ENCODE results near the gene C6orf89.

C6orf89 gene

GRCh38 chr6:36904851-36905393, 19.2 kb downstream of the C6orf89 start:
- TF ChIP-seq POLR2AphosphoS5 (IDR thresholded peaks at IDR 0.05; ENCODE audit: borderline replicate concordance, low read depth, low read length): no peak
- TF ChIP-seq FOXP2 (optimal IDR thresholded peaks at IDR 0.05; ENCODE audit: control extremely low read depth, extremely low read length, insufficient read depth): no peak
- no peak for TF ChIP-seq EZH2 (IDR thresholded peaks at IDR 0.05)
- H3K4me3 ChIP-seq: no peak overlapping the region
- H3K9me3 ChIP-seq (ENCODE audit: low read depth, low read length): no peaks in the 10 kb centered on the region
- H3K9ac ChIP-seq (ENCODE audit: insufficient read length): no peak overlapping the region
- no peak for DNase-seq (ENCODE audit: low read depth, low spot score)
- peaks cover 25% of the 10 kb centered on the region for H3K36me3 ChIP-seq (ENCODE audit: insufficient read depth, low read length)
- no peak overlapping the region for H3K27ac ChIP-seq

- Histone ChIP-seq H3K36me3 (ENCODE audit: insufficient read depth, low read length) (peaks cover 25% of the 10 kb centered on the region), H3K27ac (no peak overlapping the region), H3K9ac (ENCODE audit: insufficient read length) (no peak overlapping the region), H3K4me3 (no peak overlapping the region), H3K9me3 (ENCODE audit: low read depth, low read length) (no peaks in the 10 kb centered on the region)
- DNase-seq (ENCODE audit: low read depth, low spot score): no peak
- no peak for TF ChIP-seq EZH2 (IDR thresholded peaks at IDR 0.05)
Observed at GRCh38 chr6:36906539-36907325, 21.0 kb downstream of the C6orf89 start.

- peaks cover 22% of the 10 kb centered on the region for H3K36me3 ChIP-seq (ENCODE audit: insufficient read depth, low read length)
- no peak overlapping the region for H3K9ac ChIP-seq (ENCODE audit: insufficient read length)
- no peak for TF ChIP-seq EZH2 (IDR thresholded peaks at IDR 0.05)
- no peak for TF ChIP-seq POLR2AphosphoS5 (IDR thresholded peaks at IDR 0.05; ENCODE audit: borderline replicate concordance, low read depth, low read length)
- no peak for TF ChIP-seq FOXP2 (optimal IDR thresholded peaks at IDR 0.05; ENCODE audit: control extremely low read depth, extremely low read length, insufficient read depth)
- no peak overlapping the region for H3K27ac ChIP-seq
- H3K9me3 ChIP-seq (ENCODE audit: low read depth, low read length): no peaks in the 10 kb centered on the region
- H3K4me3 ChIP-seq: no peak overlapping the region
- no peak for DNase-seq (ENCODE audit: low read depth, low spot score)
Observed at GRCh38 chr6:36907781-36908180, 22.0 kb downstream of the C6orf89 start.

GRCh38 chr6:36908747-36909146, 23.0 kb downstream of the C6orf89 start:
- Histone ChIP-seq H3K9ac (ENCODE audit: insufficient read length) (no peak overlapping the region), H3K27ac (no peak overlapping the region), H3K4me3 (no peak overlapping the region), H3K9me3 (ENCODE audit: low read depth, low read length) (no peaks in the 10 kb centered on the region), H3K36me3 (ENCODE audit: insufficient read depth, low read length) (peaks cover 23% of the 10 kb centered on the region; the same call in 1 of the 2 replicates)
- no peak for DNase-seq (ENCODE audit: low read depth, low spot score)
- no peak for TF ChIP-seq FOXP2 (optimal IDR thresholded peaks at IDR 0.05; ENCODE audit: control extremely low read depth, extremely low read length, insufficient read depth)
- TF ChIP-seq POLR2AphosphoS5 (IDR thresholded peaks at IDR 0.05; ENCODE audit: borderline replicate concordance, low read depth, low read length): no peak
- no peak for TF ChIP-seq EZH2 (IDR thresholded peaks at IDR 0.05)

- Histone ChIP-seq H3K36me3 (ENCODE audit: insufficient read depth, low read length) (peaks cover 35% of the 10 kb centered on the region), H3K27ac (no peak overlapping the region), H3K9me3 (ENCODE audit: low read depth, low read length) (no peaks in the 10 kb centered on the region), H3K9ac (ENCODE audit: insufficient read length) (no peak overlapping the region), H3K4me3 (no peak overlapping the region)
- TF ChIP-seq POLR2AphosphoS5 (IDR thresholded peaks at IDR 0.05; ENCODE audit: borderline replicate concordance, low read depth, low read length): no peak
- TF ChIP-seq EZH2 (IDR thresholded peaks at IDR 0.05): no peak
- no peak for TF ChIP-seq FOXP2 (optimal IDR thresholded peaks at IDR 0.05; ENCODE audit: control extremely low read depth, extremely low read length, insufficient read depth)
- DNase-seq (ENCODE audit: low read depth, low spot score): no peak
Observed at GRCh38 chr6:36912030-36912454, 26.3 kb downstream of the C6orf89 start.

- H3K9me3 ChIP-seq (ENCODE audit: low read depth, low read length): no peaks in the 10 kb centered on the region
- H3K4me3 ChIP-seq: no peak overlapping the region
- H3K9ac ChIP-seq (ENCODE audit: insufficient read length): no peak overlapping the region
- peaks cover 36% of the 10 kb centered on the region for H3K36me3 ChIP-seq (ENCODE audit: insufficient read depth, low read length)
- H3K27ac ChIP-seq: no peak overlapping the region
- no peak for DNase-seq (ENCODE audit: low read depth, low spot score)
- TF ChIP-seq FOXP2 (optimal IDR thresholded peaks at IDR 0.05; ENCODE audit: control extremely low read depth, extremely low read length, insufficient read depth): no peak
- TF ChIP-seq EZH2 (IDR thresholded peaks at IDR 0.05): no peak
- no peak for TF ChIP-seq POLR2AphosphoS5 (IDR thresholded peaks at IDR 0.05; ENCODE audit: borderline replicate concordance, low read depth, low read length)
Observed at GRCh38 chr6:36912586-36912985, 26.8 kb downstream of the C6orf89 start.

- H3K9ac ChIP-seq (ENCODE audit: insufficient read length): no peak overlapping the region
- no peaks in the 10 kb centered on the region for H3K9me3 ChIP-seq (ENCODE audit: low read depth, low read length)
- TF ChIP-seq POLR2AphosphoS5 (IDR thresholded peaks at IDR 0.05; ENCODE audit: borderline replicate concordance, low read depth, low read length) (no peak), FOXP2 (optimal IDR thresholded peaks at IDR 0.05; ENCODE audit: control extremely low read depth, extremely low read length, insufficient read depth) (no peak), EZH2 (IDR thresholded peaks at IDR 0.05) (no peak)
- H3K36me3 ChIP-seq (ENCODE audit: insufficient read depth, low read length): peaks cover 37% of the 10 kb centered on the region
- no peak overlapping the region for H3K4me3 ChIP-seq
- no peak for DNase-seq (ENCODE audit: low read depth, low spot score)
- H3K27ac ChIP-seq: no peak overlapping the region
Observed at GRCh38 chr6:36913082-36913481, 27.3 kb downstream of the C6orf89 start.

GRCh38 chr6:36914227-36914794, 28.6 kb downstream of the C6orf89 start:
- no peak overlapping the region for H3K4me3 ChIP-seq
- no peaks in the 10 kb centered on the region for H3K9me3 ChIP-seq (ENCODE audit: low read depth, low read length)
- TF ChIP-seq FOXP2 (optimal IDR thresholded peaks at IDR 0.05; ENCODE audit: control extremely low read depth, extremely low read length, insufficient read depth): no peak
- no peak for TF ChIP-seq EZH2 (IDR thresholded peaks at IDR 0.05)
- no peak for TF ChIP-seq POLR2AphosphoS5 (IDR thresholded peaks at IDR 0.05; ENCODE audit: borderline replicate concordance, low read depth, low read length)
- H3K27ac ChIP-seq: no peak overlapping the region
- no peak for DNase-seq (ENCODE audit: low read depth, low spot score)
- H3K9ac ChIP-seq (ENCODE audit: insufficient read length): no peak overlapping the region
- peaks cover 40% of the 10 kb centered on the region for H3K36me3 ChIP-seq (ENCODE audit: insufficient read depth, low read length)

Measured in SK-N-MC (cell line).